GM18505 (cell line): ENCODE results near the gene ABCC5.

Experiments used
- ATAC-seq: cut with Tn5 transposase; IDR thresholded peaks from one replicate; pipeline ENCODE4 v1.9.1; 2021; ENCODE audit not compliant: unreplicated experiment
- POLR2A ChIP-seq: IDR thresholded peaks from 4 replicates; pipeline ENCODE4 v1.6.1; 2011; ENCODE audit warnings: borderline replicate concordance; ENCODE audit not compliant: insufficient read depth, insufficient read length; ENCODE audit errors: extremely low read depth

The ABCC5 gene

GRCh38 chr3:184003187-184003967, 14.3 kb downstream of the ABCC5 start:
- no peak for ATAC-seq
- TF ChIP-seq POLR2A: no peak

GRCh38 chr3:184002469-184002868, 15.2 kb downstream of the ABCC5 start:
- no peak for TF ChIP-seq POLR2A
- no peak for ATAC-seq

- TF ChIP-seq POLR2A: no peak
- no peak for ATAC-seq
Measured at GRCh38 chr3:184001761-184002160, 15.9 kb downstream of the ABCC5 start.

GRCh38 chr3:183991403-183991802, 26.3 kb downstream of the ABCC5 start:
- ATAC-seq: no peak
- no peak for TF ChIP-seq POLR2A

DNA sequence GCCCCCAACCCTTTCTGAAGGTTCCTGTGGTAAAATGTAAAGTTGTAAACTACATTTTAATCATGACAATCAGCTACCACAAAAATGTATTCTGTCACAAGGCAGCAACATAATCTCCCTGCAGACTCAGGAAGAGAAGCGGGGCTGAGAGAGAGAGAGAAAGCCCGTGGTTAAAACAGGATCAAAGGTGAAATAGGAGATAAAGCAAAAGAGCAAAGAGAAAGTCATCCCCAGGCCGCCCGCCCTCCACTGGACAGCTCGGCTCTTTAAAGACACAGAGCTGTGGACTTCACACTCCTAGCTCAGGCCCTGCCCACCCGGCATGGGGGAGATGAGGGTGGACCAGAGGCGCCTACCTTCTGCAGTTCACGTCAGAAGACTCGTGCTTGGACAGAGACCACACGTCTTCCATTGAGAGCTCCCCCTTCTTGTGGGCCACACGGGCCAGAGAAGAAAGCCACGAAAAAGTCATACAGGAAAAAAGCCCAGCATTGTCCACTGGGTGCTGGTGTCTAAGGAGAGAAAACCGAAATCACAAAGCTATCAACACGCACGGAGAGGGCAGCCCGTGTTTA, 29.4 kb downstream of the ABCC5 start:
- ATAC-seq: no peak
- TF ChIP-seq POLR2A: no peak

DNA sequence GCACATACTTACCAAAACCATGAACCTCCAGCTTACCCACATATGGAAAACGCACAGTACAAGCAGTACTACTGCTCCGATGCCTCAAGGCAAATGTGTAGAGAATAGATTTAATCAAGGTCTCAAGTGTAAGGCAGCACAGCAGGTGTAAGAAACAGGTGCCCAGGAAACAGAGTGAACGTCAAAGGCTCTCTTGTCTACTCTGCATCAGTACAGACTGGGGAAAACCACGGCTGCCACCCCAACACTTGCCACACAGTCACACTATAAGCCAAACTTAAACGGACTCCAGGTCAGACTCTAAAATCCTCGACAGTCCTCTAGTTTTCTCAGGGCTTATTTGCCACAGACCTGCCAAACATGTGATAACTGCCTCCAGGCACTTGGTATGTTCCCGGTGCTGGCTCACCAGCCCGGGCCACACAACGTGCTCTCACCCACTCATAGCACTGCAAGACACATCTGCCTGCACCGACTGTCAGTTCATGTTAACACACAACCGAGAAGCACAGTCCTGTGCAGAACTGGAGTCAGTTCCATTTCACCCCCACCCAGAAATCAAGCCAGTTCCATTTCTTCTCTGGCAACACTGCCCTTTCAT, 30.6 kb downstream of the ABCC5 start:
- no peak for TF ChIP-seq POLR2A
- ATAC-seq: no peak

- ATAC-seq: no peak
- no peak for TF ChIP-seq POLR2A
Measured at GRCh38 chr3:183984749-183985729, 32.6 kb downstream of the ABCC5 start.

DNA sequence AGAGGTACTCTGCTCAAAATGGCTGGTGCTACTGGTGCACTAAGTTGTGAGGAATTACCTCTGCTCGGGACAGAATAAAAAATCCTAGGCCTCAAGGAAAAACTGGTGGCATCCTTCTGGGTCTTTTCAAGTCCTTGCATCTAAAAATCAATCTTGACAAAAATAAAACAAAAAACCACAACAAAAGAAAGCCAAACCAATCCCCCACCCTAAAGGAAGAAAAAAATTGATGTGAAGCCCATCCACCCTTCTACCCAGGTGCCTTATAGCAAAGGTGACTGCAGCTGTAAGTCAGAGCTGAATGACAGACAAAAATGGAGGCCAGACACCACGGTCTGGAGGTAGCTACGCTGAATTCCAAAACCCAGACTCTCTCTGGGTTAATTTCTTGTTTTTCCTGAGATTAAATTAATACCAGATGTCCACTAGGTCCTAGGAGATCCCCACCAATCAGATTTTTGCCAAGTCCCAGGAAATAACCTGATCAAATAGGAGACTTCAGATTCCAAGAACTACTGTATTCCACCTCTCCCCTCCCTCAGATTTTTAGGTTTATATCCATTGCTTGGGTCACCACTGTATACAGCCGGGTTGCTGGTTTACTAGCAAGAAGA, 33.5 kb downstream of the ABCC5 start:
- ATAC-seq: no peak
- no peak for TF ChIP-seq POLR2A

DNA sequence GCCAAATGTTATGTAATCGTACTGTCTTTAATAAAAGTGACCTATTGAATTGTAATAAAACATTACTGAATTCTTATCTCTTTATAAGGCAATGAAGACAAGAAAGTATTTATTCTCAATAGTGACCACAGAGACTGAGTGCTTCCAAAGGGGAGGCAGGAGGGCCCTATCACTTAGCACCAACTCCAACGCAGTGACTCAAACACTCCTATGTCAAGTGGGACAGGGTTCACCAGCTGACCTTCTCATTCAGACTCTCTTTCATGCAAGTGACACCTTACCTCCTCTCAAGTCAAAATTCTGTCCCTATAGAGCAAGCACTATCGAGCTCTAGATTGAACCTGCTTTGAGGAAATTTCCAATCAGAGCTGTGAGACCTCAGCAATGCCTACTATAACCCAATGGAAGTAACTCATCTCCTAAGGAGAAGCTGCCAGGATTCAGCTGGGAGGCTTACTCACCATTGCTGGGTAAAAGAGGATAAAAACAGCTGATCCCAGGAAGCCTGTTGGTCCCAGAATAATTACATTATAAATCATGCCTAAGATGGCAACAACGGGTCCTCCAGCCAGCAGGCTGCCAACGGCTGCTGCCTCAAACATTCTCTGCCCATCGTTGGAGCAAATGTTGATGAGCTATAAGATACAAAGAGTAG, 35.6 kb downstream of the ABCC5 start:
- no peak for TF ChIP-seq POLR2A
- no peak for ATAC-seq

DNA sequence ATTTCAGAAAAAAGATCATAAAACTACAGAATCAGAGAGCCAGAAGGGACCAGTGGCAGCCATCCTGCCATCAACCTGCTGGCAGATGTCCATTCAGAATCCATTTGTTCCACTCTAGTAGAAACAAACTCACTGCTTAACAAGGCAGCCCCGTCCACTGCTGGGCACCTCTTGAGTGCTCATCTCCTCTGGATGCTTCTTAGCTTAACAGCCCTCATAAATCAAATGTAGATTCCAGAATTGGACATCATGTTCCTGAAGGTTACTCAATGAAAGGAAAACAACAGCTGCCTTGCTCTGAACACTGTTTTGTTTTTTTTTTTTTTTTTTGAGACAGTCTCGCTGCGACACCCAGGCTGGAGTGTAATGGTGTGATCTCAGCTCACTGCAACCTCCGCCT, 37.3 kb downstream of the ABCC5 start:
- no peak for ATAC-seq

GRCh38 chr3:183975981-183976662, 41.6 kb downstream of the ABCC5 start:
- no peak for TF ChIP-seq POLR2A
- no peak for ATAC-seq

More for the DNA sequence above, 37.3 kb downstream of the ABCC5 start:
- TF ChIP-seq POLR2A: no peak
